LNCAP (cell line): ENCODE measurements around the gene SDS.

ENCODE experiments used
- CTCF ChIP-seq: fragments of 450-650 bp; IDR thresholded peaks from 2 replicates; pipeline ENCODE4 v1.5.1; 2017; ENCODE audit warnings: mild to moderate bottlenecking

Gene SDS

GRCh38 chr12:113416091-113416754 lies 12.5 kb upstream of the SDS start:
- no peak for TF ChIP-seq CTCF

- TF ChIP-seq CTCF, result no peak
Measured at GRCh38 chr12:113414519-113415038, 10.9 kb upstream of the SDS start.

- no peak for TF ChIP-seq CTCF
Measured at GRCh38 chr12:113413488-113413939, 9.8 kb upstream of the SDS start.

GRCh38 chr12:113409462-113410124 lies 5.9 kb upstream of the SDS start:
- no peak for TF ChIP-seq CTCF

- no peak for TF ChIP-seq CTCF
Measured at GRCh38 chr12:113408756-113409298, 5.1 kb upstream of the SDS start.

GRCh38 chr12:113407931-113408600 lies 4.4 kb upstream of the SDS start:
- TF ChIP-seq CTCF, result no peak

GRCh38 chr12:113405694-113406093 lies 2.0 kb upstream of the SDS start:
- no peak for TF ChIP-seq CTCF
